GM12878 (cell line): ENCODE results near the gene ASB2. TPM values are rescaled to one million over a fixed set of nuclear protein-coding genes. Genes with fewer than 3 reads are reported as not detected.

Experiments
- ATAC-seq: fragments of 200-7000 bp; cut with Tn5 transposase; 3 replicates; pipeline ENCODE4 v1.9.1; 2020; ENCODE audit warnings: mild to moderate bottlenecking, moderate library complexity
- BruUV-seq: library from RNA; stranded (reverse); fragments of 400-500 nt; replicated peaks from 2 replicates; lab custom pipeline; 2021; lab: Mats Ljungman, UMichigan
- CTCF ChIA-PET: fragments of 300-600 bp; sonication (Branson Sonifier 250); formaldehyde crosslinking; extraction: SDS; loops from one replicate; lab custom pipeline; 2021; ENCODE audit warnings: inconsistent platforms; lab: Yijun Ruan, JAX
- POLR2A ChIA-PET: fragments of 350-600 bp; formaldehyde crosslinking; extraction: SDS; loops from one replicate; lab custom pipeline; 2021; ENCODE audit warnings: inconsistent platforms; lab: Charles Lee
- RAD21 ChIA-PET: fragments of 300-600 bp; sonication (Branson Sonifier 250); formaldehyde crosslinking; loops from one replicate; lab custom pipeline; 2023; ENCODE audit warnings: antibody characterized with exemption; ENCODE audit not compliant: unreplicated experiment; lab: Charles Lee
- SMC1A ChIA-PET: fragments of 300-600 bp; sonication (Branson Sonifier 250); formaldehyde crosslinking; loops from one replicate; lab custom pipeline; 2023; ENCODE audit not compliant: unreplicated experiment, uncharacterized antibody; lab: Charles Lee
- DNase-seq: peaks from one replicate; pipeline ENCODE4 v3.0.0-alpha.2; 2011; ENCODE audit warnings: low read depth, low spot score
- FAIRE-seq: peaks from 3 replicates; lab custom pipeline; 2011; peaks lifted over from hg19 to GRCh38; lab: Jason Lieb, UNC
- H2AFZ ChIP-seq: 2 replicates; pipeline ENCODE4 v1.6.0; 2011; ENCODE audit warnings: low read depth, low read length, control low read depth; ENCODE audit not compliant: control insufficient read depth
- H3K27ac ChIP-seq: 2 replicates; pipeline ENCODE4 v1.5.1; 2011; ENCODE audit warnings: control low read depth; ENCODE audit not compliant: control insufficient read depth, insufficient read depth
- H3K27me3 ChIP-seq, 2 experiments: replicated peaks in 1 of 2; 2 replicates each; pipeline versions ENCODE4 v1.6.0 to v1.6.1; 2011; ENCODE audit warnings: low read length in 1 of 2; ENCODE audit not compliant: control insufficient read depth in 2 of 2, insufficient read depth in 2 of 2
- H3K36me3 ChIP-seq, 2 experiments: 2 replicates each; pipeline ENCODE4 v1.5.1; 2011; ENCODE audit warnings: low read length in 1 of 2; ENCODE audit not compliant: control insufficient read depth in 2 of 2, insufficient read depth in 2 of 2
- H3K4me1 ChIP-seq: 2 replicates; pipeline ENCODE4 v1.6.1; 2011; ENCODE audit warnings: mild to moderate bottlenecking, low read length, moderate library complexity, mixed read lengths; ENCODE audit not compliant: control insufficient read depth, insufficient read depth
- H3K4me2 ChIP-seq: 2 replicates; pipeline ENCODE4 v1.6.0; 2011; ENCODE audit warnings: control low read depth; ENCODE audit not compliant: control insufficient read depth, insufficient read depth
- H3K4me3 ChIP-seq: fragments of 200-600 bp; sonication (generic); 2 replicates; pipeline ENCODE4 v1.5.1; 2016
- H3K79me2 ChIP-seq: 2 replicates; pipeline ENCODE4 v1.6.0; 2011; ENCODE audit warnings: low read length; ENCODE audit not compliant: control insufficient read depth, insufficient read depth
- H3K9ac ChIP-seq: 2 replicates; pipeline ENCODE4 v1.8.0; 2011; ENCODE audit warnings: low read length, control low read depth, mixed read lengths; ENCODE audit not compliant: control insufficient read depth, insufficient read depth
- H3K9me3 ChIP-seq: replicated peaks from 3 replicates; pipeline ENCODE4 v1.5.1; 2011; ENCODE audit warnings: mild to moderate bottlenecking, low read length; ENCODE audit not compliant: control insufficient read depth, insufficient read depth
- H4K20me1 ChIP-seq: 2 replicates; pipeline ENCODE4 v1.6.0; 2011; ENCODE audit not compliant: control insufficient read depth, insufficient read depth
- BMI1 ChIP-seq: fragments of 450-650 bp; IDR thresholded peaks from 2 replicates; pipeline ENCODE4 v1.6.1; 2016; ENCODE audit warnings: mild to moderate bottlenecking, moderate library complexity, borderline replicate concordance
- CBFB ChIP-seq: IDR thresholded peaks from 2 replicates; pipeline ENCODE4 v1.6.1; 2016; ENCODE audit warnings: antibody characterized with exemption, low read depth
- CHD4 ChIP-seq: fragments of 200-600 bp; sonication (generic); IDR thresholded peaks from 2 replicates; pipeline ENCODE4 v1.6.1; 2016; ENCODE audit warnings: mild to moderate bottlenecking
- E4F1 ChIP-seq: fragments of 450-650 bp; IDR thresholded peaks from 2 replicates; pipeline ENCODE4 v1.6.1; 2018; ENCODE audit warnings: borderline replicate concordance, mild to moderate bottlenecking; ENCODE audit not compliant: partially characterized antibody
- EP300 ChIP-seq, 2 experiments: fragments of 150-350 bp in 1 of 2; IDR thresholded peaks; 2 replicates each; pipeline ENCODE4 v1.6.1; 2011 to 2012; ENCODE audit warnings: low read depth in 2 of 2, low read length in 2 of 2, borderline replicate concordance in 1 of 2, improper control_type of control experiment in 1 of 2, inconsistent platforms in 1 of 2; ENCODE audit not compliant: control insufficient read depth in 1 of 2
- NFXL1 ChIP-seq: fragments of 450-650 bp; IDR thresholded peaks from 2 replicates; pipeline ENCODE4 v1.6.1; 2017; ENCODE audit warnings: antibody characterized with exemption, mild to moderate bottlenecking, borderline replicate concordance
- NR2F1 ChIP-seq: fragments of 450-650 bp; conservative IDR thresholded peaks from 2 replicates; pipeline ENCODE4 v1.6.1; 2017; ENCODE audit warnings: mild to moderate bottlenecking
- SRF ChIP-seq, 2 experiments: IDR thresholded peaks; 2 replicates each; pipeline ENCODE4 v1.6.1; 2011; ENCODE audit warnings: low read depth in 2 of 2, low read length in 2 of 2, mild to moderate bottlenecking in 1 of 2, moderate library complexity in 1 of 2
- SUPT20H ChIP-seq: IDR thresholded peaks from 2 replicates; pipeline ENCODE4 v1.6.1; 2011; ENCODE audit warnings: low read depth, mild to moderate bottlenecking, low read length, moderate library complexity, borderline replicate concordance; ENCODE audit not compliant: control insufficient read depth
- WGBS: methylation state at CpG from one replicate; pipeline ENCODE4 v1.1.6; 2016; ENCODE audit warnings: low lambda C conversion rate; ENCODE audit not compliant: insufficient replicate concordance, insufficient coverage; ENCODE audit errors: missing lambda C conversion rate; 5-methylcytosine and 5-hydroxymethylcytosine counted together
- in situ Hi-C: fragments of 300-500 bp; cut with MboI; formaldehyde crosslinking; loops from 9 replicates; pipeline ENCODE4 v1.14.3; 2018; ENCODE audit warnings: mixed read lengths
- intact Hi-C: fragments of 100-400 bp; cut with micrococcal nuclease; formaldehyde crosslinking; loops from one replicate; pipeline ENCODE4 v1.14.2; 2022; ENCODE audit not compliant: unreplicated experiment
- polyA plus RNA-seq, 11 experiments: library from polyadenylated mRNA; depleted of rRNA in 4 of 11; unstranded in 6 of 11; stranded (reverse) in 5 of 11; fragments of >200 nt; fragmentation: Nextera tagmentation in 4 of 11; fragmentation: Illumina TruSeq in 1 of 11; extraction: Ambion mirVana in 4 of 11; extraction: Trizol in 1 of 11; gene quantifications; 1 replicate in 1 of 11; 2 replicates in 10 of 11; pipeline versions ENCODE4 v1.2.1 to v1.2.3, GENCODE V29; 2011 to 2016; ENCODE audit warnings: inconsistent platforms in 2 of 11, missing spikeins in 2 of 11, low read depth in 1 of 11
- total RNA-seq, 4 experiments: library from RNA; depleted of rRNA in 3 of 4; stranded (reverse); fragments of >200 nt in 3 of 4; fragmentation: Illumina TruSeq in 1 of 4; extraction: Trizol in 1 of 4; gene quantifications; 2 replicates each; pipeline versions ENCODE4 v1.2.1 to v1.2.3, GENCODE V29; 2013 to 2021
- TF ChIP-seq, protein P1 (sequence below): fragments of 450-650 bp; IDR thresholded peaks from 2 replicates; pipeline ENCODE4 v1.6.1; 2016; ENCODE audit warnings: mild to moderate bottlenecking, moderate library complexity, borderline replicate concordance
- TF ChIP-seq, protein P2 (sequence below): fragments of 450-650 bp; formaldehyde crosslinking; IDR thresholded peaks from 2 replicates; pipeline ENCODE4 v1.5.0; 2022; ENCODE audit warnings: mild to moderate bottlenecking, missing genetic modification characterization

ASB2 gene
- total and polyA plus RNA-seq, 10 of the 15 experiments (the other 5 are each of a cell fraction or from before 2014, with no cell fraction given) = 3.0 to 54.8 (median 33.5) TPM

- peak in 1 of 2 experiments; percentile 60; a peak in 1 of 4 replicates for TF ChIP-seq EP300 (IDR thresholded peaks at IDR 0.05; ENCODE audit: borderline replicate concordance in 1 of 2, control insufficient read depth in 1 of 2, low read depth in 2 of 2, low read length in 2 of 2)
Measured at GRCh38 chr14:94011795-94012194, 35.4 kb upstream of the ASB2 start (continued).

- WGBS = 80% methylated on average over 6 of the region's 6 CpGs
- no peak for ATAC-seq
- DNase-seq = no peak
- H4K20me1 ChIP-seq = no peaks in the 10 kb centered on the region
- BruUV-seq = no TSS peak
- H3K9ac ChIP-seq = no peak overlapping the region
- in situ Hi-C loops = no loop called here
- H3K36me3 ChIP-seq = no peaks in the 10 kb centered on the region
- no peaks in the 10 kb centered on the region for H3K79me2 ChIP-seq
- no peak overlapping the region for H2AFZ ChIP-seq
- no peak for FAIRE-seq
- H3K4me2 ChIP-seq = no peak overlapping the region
- ChIA-PET CTCF (interaction anchor here (1.0 to 8.1 kb wide), 10 partner anchors 9 to 126 kb away, joined by 3 to 56 read pairs (median 6); no protein-coding TSS in a partner anchor), SMC1A (interaction anchor here (0.9 to 3.3 kb wide), 9 partner anchors 10 to 70 kb away, joined by 3 to 19 read pairs (median 7); partner anchors contain the start of gene OTUB2), RAD21 (interaction anchor here (1.1 to 2.7 kb wide), 5 partner anchors 10 to 122 kb away, joined by 3 to 16 read pairs (median 4); no protein-coding TSS in a partner anchor), POLR2A (interaction anchor here (0.6 to 1.5 kb wide), 2 partner anchors 29 to 71 kb away, joined by 3 read pairs; no protein-coding TSS in a partner anchor)
- H3K27me3 ChIP-seq = no peaks in the 10 kb centered on the region
- H3K9me3 ChIP-seq = no peaks in the 10 kb centered on the region; the same call in 2 of the 3 replicates
- intact Hi-C loops = no loop called here
- no peak overlapping the region for H3K4me3 ChIP-seq
- no peak overlapping the region for H3K27ac ChIP-seq
- peaks cover 36% of the 10 kb centered on the region for H3K4me1 ChIP-seq
- no peak for TF ChIP-seq EP300 (IDR thresholded peaks at IDR 0.05; ENCODE audit: borderline replicate concordance in 1 of 2, control insufficient read depth in 1 of 2, low read depth in 2 of 2, low read length in 2 of 2)
- TF ChIP-seq, protein P1, sequence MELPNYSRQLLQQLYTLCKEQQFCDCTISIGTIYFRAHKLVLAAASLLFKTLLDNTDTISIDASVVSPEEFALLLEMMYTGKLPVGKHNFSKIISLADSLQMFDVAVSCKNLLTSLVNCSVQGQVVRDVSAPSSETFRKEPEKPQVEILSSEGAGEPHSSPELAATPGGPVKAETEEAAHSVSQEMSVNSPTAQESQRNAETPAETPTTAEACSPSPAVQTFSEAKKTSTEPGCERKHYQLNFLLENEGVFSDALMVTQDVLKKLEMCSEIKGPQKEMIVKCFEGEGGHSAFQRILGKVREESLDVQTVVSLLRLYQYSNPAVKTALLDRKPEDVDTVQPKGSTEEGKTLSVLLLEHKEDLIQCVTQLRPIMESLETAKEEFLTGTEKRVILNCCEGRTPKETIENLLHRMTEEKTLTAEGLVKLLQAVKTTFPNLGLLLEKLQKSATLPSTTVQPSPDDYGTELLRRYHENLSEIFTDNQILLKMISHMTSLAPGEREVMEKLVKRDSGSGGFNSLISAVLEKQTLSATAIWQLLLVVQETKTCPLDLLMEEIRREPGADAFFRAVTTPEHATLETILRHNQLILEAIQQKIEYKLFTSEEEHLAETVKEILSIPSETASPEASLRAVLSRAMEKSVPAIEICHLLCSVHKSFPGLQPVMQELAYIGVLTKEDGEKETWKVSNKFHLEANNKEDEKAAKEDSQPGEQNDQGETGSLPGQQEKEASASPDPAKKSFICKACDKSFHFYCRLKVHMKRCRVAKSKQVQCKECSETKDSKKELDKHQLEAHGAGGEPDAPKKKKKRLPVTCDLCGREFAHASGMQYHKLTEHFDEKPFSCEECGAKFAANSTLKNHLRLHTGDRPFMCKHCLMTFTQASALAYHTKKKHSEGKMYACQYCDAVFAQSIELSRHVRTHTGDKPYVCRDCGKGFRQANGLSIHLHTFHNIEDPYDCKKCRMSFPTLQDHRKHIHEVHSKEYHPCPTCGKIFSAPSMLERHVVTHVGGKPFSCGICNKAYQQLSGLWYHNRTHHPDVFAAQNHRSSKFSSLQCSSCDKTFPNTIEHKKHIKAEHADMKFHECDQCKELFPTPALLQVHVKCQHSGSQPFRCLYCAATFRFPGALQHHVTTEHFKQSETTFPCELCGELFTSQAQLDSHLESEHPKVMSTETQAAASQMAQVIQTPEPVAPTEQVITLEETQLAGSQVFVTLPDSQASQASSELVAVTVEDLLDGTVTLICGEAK = no peak
- no peak for TF ChIP-seq NFXL1
- no peak for TF ChIP-seq CHD4
- TF ChIP-seq BMI1 = no peak
- no peak for TF ChIP-seq CBFB
- no peak for TF ChIP-seq E4F1
- no peak for TF ChIP-seq SUPT20H
- TF ChIP-seq SRF (IDR thresholded peaks at IDR 0.05; ENCODE audit: low read depth in 2 of 2, low read length in 2 of 2) = no peak
- TF ChIP-seq, protein P2, sequence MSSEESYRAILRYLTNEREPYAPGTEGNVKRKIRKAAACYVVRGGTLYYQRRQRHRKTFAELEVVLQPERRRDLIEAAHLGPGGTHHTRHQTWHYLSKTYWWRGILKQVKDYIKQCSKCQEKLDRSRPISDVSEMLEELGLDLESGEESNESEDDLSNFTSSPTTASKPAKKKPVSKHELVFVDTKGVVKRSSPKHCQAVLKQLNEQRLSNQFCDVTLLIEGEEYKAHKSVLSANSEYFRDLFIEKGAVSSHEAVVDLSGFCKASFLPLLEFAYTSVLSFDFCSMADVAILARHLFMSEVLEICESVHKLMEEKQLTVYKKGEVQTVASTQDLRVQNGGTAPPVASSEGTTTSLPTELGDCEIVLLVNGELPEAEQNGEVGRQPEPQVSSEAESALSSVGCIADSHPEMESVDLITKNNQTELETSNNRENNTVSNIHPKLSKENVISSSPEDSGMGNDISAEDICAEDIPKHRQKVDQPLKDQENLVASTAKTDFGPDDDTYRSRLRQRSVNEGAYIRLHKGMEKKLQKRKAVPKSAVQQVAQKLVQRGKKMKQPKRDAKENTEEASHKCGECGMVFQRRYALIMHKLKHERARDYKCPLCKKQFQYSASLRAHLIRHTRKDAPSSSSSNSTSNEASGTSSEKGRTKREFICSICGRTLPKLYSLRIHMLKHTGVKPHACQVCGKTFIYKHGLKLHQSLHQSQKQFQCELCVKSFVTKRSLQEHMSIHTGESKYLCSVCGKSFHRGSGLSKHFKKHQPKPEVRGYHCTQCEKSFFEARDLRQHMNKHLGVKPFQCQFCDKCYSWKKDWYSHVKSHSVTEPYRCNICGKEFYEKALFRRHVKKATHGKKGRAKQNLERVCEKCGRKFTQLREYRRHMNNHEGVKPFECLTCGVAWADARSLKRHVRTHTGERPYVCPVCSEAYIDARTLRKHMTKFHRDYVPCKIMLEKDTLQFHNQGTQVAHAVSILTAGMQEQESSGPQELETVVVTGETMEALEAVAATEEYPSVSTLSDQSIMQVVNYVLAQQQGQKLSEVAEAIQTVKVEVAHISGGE = no peak
- no peak for TF ChIP-seq NR2F1
Measured at GRCh38 chr14:94010625-94011024, 34.3 kb upstream of the ASB2 start.
